Common myeloid progenitor, CD34-positive (primary cell): ENCODE measurements around the gene CHRND.

Source experiments
- CTCF ChIA-PET: fragments of 350-600 bp; sonication (Branson Sonifier 250); formaldehyde crosslinking; loops from one replicate; lab custom pipeline; 2021; ENCODE audit warnings: antibody characterized with exemption; lab: Charles Lee
- POLR2A ChIA-PET: fragments of 350-600 bp; sonication (Branson Sonifier 250); formaldehyde crosslinking; loops from one replicate; lab custom pipeline; 2021; ENCODE audit warnings: antibody characterized with exemption; lab: Charles Lee
- DNase-seq, 3 donors: peaks; one replicate each; pipeline versions ENCODE4 v3.0.0 to v3.0.0-alpha.2; 2013
- H3K27ac ChIP-seq, 2 experiments: 1 replicate in 1 of 2; 2 replicates in 1 of 2; pipeline ENCODE4 v1.7.0; 2013; ENCODE audit warnings: inconsistent platforms in 2 of 2, low read length in 2 of 2, mild to moderate bottlenecking in 2 of 2, low read depth in 1 of 2, moderate library complexity in 1 of 2; ENCODE audit not compliant: severe bottlenecking in 2 of 2, insufficient read depth in 1 of 2, poor library complexity in 1 of 2
- H3K27me3 ChIP-seq, 5 experiments: replicated peaks in 2 of 5; 1 replicate in 3 of 5; 2 replicates in 2 of 5; pipeline versions ENCODE4 v1.6.1 to v1.7.0; 2013; ENCODE audit warnings: low read length in 4 of 5, mild to moderate bottlenecking in 2 of 5, moderate library complexity in 2 of 5, inconsistent platforms in 1 of 5; ENCODE audit not compliant: insufficient read depth in 5 of 5, control insufficient read depth in 4 of 5
- H3K36me3 ChIP-seq, 4 experiments: 1 replicate in 2 of 4; 2 replicates in 2 of 4; pipeline versions ENCODE4 v1.6.1 to v1.7.0; 2013; ENCODE audit warnings: low read length in 3 of 4, control low read depth in 1 of 4, mild to moderate bottlenecking in 1 of 4; ENCODE audit not compliant: control insufficient read depth in 4 of 4, insufficient read depth in 4 of 4
- H3K4me1 ChIP-seq, 4 experiments: 1 replicate in 3 of 4; 2 replicates in 1 of 4; pipeline versions ENCODE4 v1.6.1 to v1.7.1; 2013; ENCODE audit warnings: low read length in 3 of 4, mild to moderate bottlenecking in 3 of 4, control low read depth in 1 of 4, inconsistent platforms in 1 of 4, moderate library complexity in 1 of 4; ENCODE audit not compliant: control insufficient read depth in 4 of 4, insufficient read depth in 4 of 4; ENCODE audit errors: control extremely low read depth in 1 of 4
- H3K4me3 ChIP-seq, 7 experiments: 1 replicate in 4 of 7; 2 replicates in 3 of 7; pipeline versions ENCODE4 v1.5.1 to v1.7.0; 2013; ENCODE audit warnings: mild to moderate bottlenecking in 7 of 7, low read length in 6 of 7, moderate library complexity in 6 of 7, inconsistent platforms in 2 of 7, low read depth in 2 of 7, control low read depth in 1 of 7; ENCODE audit not compliant: insufficient read depth in 4 of 7, control insufficient read depth in 1 of 7; ENCODE audit errors: extremely low read depth in 1 of 7
- H3K9me3 ChIP-seq, 5 experiments: 1 replicate in 4 of 5; 2 replicates in 1 of 5; pipeline versions ENCODE4 v1.6.1 to v1.7.1; 2013; ENCODE audit warnings: low read length in 4 of 5, mild to moderate bottlenecking in 2 of 5, inconsistent platforms in 1 of 5, low read depth in 1 of 5, moderate library complexity in 1 of 5; ENCODE audit not compliant: control insufficient read depth in 4 of 5, insufficient read depth in 2 of 5; ENCODE audit errors: control extremely low read depth in 1 of 5
- WGBS: methylation state at CpG from one replicate; pipeline ENCODE4 v1.1.5; 2013; ENCODE audit not compliant: insufficient coverage; 5-methylcytosine and 5-hydroxymethylcytosine counted together

CHRND gene

GRCh38 chr2:232484628-232485347 is 41.2 kb upstream of the CHRND start:
- H3K27ac ChIP-seq = no peak overlapping the region
- no peak for DNase-seq
- H3K27me3 ChIP-seq = peaks cover 0 to 75% (median 32%) of the 10 kb centered on the region in 5 experiments
- H3K9me3 ChIP-seq = no peaks in the 10 kb centered on the region
- ChIA-PET CTCF (interaction anchor here (0.9 to 1.3 kb wide), 2 partner anchors 38 to 39 kb away, joined by 3 read pairs; no protein-coding TSS in a partner anchor), POLR2A (interaction anchor here (0.6 kb wide), 1 partner anchor 234 kb away, joined by 3 read pairs; no protein-coding TSS in a partner anchor)
- no peaks in the 10 kb centered on the region for H3K36me3 ChIP-seq
- 83% methylated on average over 12 of the region's 12 CpGs for WGBS
- no peak overlapping the region for H3K4me3 ChIP-seq
- H3K4me1 ChIP-seq = peaks cover 0 to 29% (median 17%) of the 10 kb centered on the region in 4 experiments

GRCh38 chr2:232485348-232485756 is 40.6 kb upstream of the CHRND start:
- H3K27me3 ChIP-seq = peaks cover 0 to 77% (median 32%) of the 10 kb centered on the region in 5 experiments
- 17% methylated on average over 10 of the region's 22 CpGs for WGBS
- POLR2A ChIA-PET = interaction anchor here (0.6 kb wide), 2 partner anchors 235 to 1810 kb away, joined by 3 read pairs; no protein-coding TSS in a partner anchor

GRCh38 chr2:232485757-232486557 is 40.0 kb upstream of the CHRND start:
- Histone ChIP-seq H3K27ac (no peak overlapping the region), H3K9me3 (no peaks in the 10 kb centered on the region), H3K4me3 (peak overlapping the region in 3 of 7 experiments; percentile 28 to 61 (median 48)), H3K27me3 (peaks cover 0 to 77% (median 32%) of the 10 kb centered on the region in 5 experiments), H3K4me1 (peaks cover 0 to 29% (median 17%) of the 10 kb centered on the region in 4 experiments), H3K36me3 (no peaks in the 10 kb centered on the region)
- ChIA-PET POLR2A (interaction anchor here (0.6 kb wide), 1 partner anchor 1809 kb away, joined by 3 read pairs; no protein-coding TSS in a partner anchor), CTCF (no interaction called here)
- DNase-seq = peak in 1 of 3 donors; percentile 42
- 5% methylated on average over 94 of the region's 111 CpGs for WGBS

More at GRCh38 chr2:232485348-232485756, 40.6 kb upstream of the CHRND start:
- Histone ChIP-seq H3K27ac (no peak overlapping the region), H3K4me1 (peaks cover 0 to 29% (median 17%) of the 10 kb centered on the region in 4 experiments), H3K4me3 (peak overlapping the region in 3 of 7 experiments; percentile 28 to 61 (median 48)), H3K9me3 (no peaks in the 10 kb centered on the region), H3K36me3 (no peaks in the 10 kb centered on the region)
- no peak for DNase-seq
- CTCF ChIA-PET = interaction anchor here (1.3 kb wide), 1 partner anchor 39 kb away, joined by 3 read pairs; no protein-coding TSS in a partner anchor

- no peaks in the 10 kb centered on the region for H3K9me3 ChIP-seq
- 3% methylated on average over 55 of the region's 74 CpGs for WGBS
- CTCF ChIA-PET = no interaction called here
- peak in 1 of 3 donors; percentile 25 for DNase-seq
- H3K27me3 ChIP-seq = peaks cover 0 to 77% (median 32%) of the 10 kb centered on the region in 5 experiments
- H3K27ac ChIP-seq = no peak overlapping the region
- peak overlapping the region in 4 of 7 experiments; percentile 42 to 61 (median 52) for H3K4me3 ChIP-seq
- POLR2A ChIA-PET = no interaction called here
- no peaks in the 10 kb centered on the region for H3K36me3 ChIP-seq
- peaks cover 0 to 29% (median 17%) of the 10 kb centered on the region in 4 experiments for H3K4me1 ChIP-seq
Observed at GRCh38 chr2:232486558-232487384, 39.2 kb upstream of the CHRND start.

GRCh38 chr2:232487385-232488096 is 38.4 kb upstream of the CHRND start, which contains the start of gene ECEL1:
Gene ECEL1 (minus strand): TSS chr2:232487834. CDS start chr2:232486653, 1,181 bp downstream.
- Histone ChIP-seq H3K4me3 (peak within 1 kb of the TSS in 4 of 7 experiments; percentile 42 to 61 (median 52)), H3K36me3 (no peaks in the 10 kb centered on the region), H3K27ac (no peak within 1 kb of the TSS), H3K4me1 (peaks cover 0 to 29% (median 17%) of the 10 kb centered on the region in 4 experiments), H3K9me3 (no peaks in the 10 kb centered on the region), H3K27me3 (peaks cover 0 to 77% (median 37%) of the 10 kb centered on the region in 5 experiments)
- under 1% methylated on average over 89 of the region's 102 CpGs for WGBS
- peak in 2 of 3 donors; percentile 36 to 57 for DNase-seq
- ChIA-PET CTCF (no interaction called here), POLR2A (no interaction called here)
